T-helper 22 cell (primary cell): Measurements from ENCODE around the gene ACTA2.

Experiments
- DNase-seq: peaks from one replicate; pipeline ENCODE4 v3.0.0-alpha.2; 2020; ENCODE audit warnings: low read depth

The ACTA2 gene

DNA sequence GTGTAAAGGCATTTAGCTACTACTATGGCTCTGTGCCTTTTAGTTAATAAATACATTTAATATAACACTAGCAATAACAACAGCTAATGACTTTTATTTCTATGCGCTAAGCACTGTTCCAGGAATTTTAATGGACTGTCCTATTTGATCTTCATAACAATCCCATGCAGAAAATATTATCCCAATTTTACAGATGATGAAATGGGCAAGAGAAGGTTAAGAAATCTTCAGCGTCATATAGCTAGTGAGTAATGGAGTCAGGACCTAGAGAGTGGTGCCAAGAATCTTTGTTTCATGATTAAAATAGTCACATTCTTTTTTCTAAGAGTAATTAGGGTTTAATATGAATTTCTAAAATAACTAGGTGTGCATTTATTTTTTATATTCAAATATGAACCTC lies 32.4 kb downstream of the ACTA2 start:
- DNase-seq, result no peak

DNA sequence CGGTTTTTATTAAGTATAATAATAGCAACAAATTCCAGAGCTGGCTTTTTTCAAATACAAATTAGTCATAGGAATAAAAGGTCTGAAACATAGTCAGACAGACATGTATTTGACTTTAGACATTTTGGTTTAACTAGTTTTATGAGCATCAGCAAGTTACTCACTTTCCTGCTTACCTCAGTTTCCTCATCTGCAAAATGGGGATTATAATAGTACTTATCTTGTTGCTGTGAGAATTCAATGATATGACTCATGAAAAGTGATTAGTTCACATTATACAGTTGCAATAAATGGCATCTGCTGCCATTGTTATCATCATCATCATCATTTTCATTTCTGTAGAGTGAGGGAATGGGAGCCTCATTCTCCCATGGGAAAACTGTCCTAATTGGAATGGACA lies 33.5 kb downstream of the ACTA2 start:
- no peak for DNase-seq

DNA sequence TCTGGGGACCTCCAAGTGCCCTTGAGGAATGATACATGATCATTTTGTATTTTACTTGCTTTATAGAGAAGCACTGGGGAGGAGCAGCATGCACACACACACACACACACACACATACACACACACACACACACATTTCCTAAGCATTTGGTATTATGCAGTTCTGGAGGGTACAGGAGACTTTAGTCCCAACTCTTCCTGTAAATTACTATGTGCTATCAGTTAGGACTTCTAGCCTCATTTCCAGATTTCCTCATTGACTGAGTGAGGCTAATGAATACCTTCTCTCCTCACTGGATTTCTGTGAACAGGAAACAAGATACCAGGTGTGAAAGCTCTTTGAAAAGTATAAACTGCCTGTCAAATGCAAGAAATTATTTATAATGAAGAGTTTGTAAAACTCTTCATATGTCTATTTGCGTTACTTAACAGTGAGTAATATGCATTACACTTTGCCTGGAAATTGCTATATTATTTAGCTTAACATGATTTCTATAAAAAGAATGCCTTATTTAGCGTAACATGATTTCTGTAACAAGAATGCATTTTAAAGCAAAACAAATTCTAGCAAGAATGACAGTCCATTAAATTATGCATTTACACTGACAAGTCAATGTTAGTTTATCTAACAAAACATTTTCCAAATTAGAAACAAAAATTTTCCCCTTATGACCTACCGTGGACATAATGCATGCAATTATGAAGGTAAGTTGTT lies 34.2 kb downstream of the ACTA2 start:
- no peak for DNase-seq

DNA sequence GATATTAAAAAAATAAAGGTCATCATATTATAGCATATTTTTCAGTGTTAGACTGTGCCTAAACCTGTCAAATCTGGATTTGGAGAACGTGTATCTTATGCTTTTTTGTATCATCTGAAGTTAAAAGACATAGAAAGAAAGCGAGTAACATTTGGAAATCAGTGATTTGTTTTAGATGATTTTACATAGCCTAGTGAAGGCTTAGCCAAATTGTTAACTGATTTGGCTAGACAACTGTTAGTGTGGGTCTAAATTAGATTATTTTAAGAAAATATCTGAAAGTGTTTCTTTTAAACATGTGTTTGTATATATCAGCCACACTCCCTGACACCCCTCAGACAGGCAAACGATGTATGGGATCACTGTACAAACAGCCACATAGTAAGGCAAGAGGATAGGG lies 35.6 kb downstream of the ACTA2 start:
- no peak for DNase-seq

DNA sequence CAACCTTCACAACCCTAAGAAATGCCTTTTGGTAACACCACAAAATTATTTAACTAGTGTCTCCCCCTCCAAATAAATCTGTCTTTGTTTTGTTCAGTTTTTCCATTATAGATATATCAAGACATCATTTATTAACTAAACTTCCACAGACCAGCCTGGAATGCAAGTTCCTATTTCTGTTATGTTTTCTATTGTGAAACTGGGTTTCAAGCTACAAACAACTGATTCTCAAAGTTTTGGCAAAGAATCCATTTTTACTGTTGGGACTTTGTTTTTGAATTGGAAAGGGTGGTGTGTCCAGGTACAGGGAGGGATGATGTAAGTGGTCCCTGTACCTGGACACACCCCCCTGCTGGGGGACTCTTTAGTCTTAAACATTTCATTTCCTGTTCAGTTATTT lies 36.3 kb downstream of the ACTA2 start:
- DNase-seq, result no peak

DNA sequence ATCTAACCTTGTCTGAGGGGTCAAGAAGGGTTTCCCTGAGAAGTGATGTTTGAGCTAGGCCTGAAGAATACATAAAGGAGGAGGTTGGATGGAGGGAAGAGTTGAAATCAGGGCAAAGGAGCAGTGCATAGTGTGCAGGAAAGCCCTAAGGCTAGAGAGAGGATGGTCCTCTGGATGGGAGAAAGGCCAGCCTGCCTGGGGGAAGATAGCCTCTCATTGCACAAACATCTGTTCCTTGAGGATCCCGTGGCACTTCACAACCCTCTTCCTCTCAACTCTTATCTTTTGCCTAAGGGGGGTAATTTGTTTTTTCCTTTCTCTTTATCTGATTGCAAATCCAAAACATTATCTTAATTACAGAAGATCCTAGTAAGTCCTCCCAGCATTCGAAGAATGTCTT lies 36.8 kb downstream of the ACTA2 start:
- no peak for DNase-seq

DNA sequence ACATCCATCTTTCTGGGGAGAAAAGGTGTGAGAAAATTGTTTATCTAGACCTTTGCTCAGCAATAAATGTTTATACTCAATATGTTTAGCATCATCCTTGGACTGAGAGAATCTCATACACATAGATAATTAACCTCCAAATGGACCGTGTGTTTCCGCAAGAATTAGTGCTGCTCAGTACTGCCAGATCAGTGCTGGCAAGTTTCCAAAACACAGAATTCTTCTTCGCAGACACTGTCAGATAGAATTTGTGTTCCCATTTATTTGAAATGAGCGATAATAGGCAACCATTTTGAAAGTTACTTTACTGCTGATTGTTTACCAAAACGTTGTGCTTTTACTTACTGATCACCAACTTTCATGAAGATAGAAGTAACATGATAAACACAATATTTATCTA lies 38.8 kb downstream of the ACTA2 start:
- no peak for DNase-seq

DNA sequence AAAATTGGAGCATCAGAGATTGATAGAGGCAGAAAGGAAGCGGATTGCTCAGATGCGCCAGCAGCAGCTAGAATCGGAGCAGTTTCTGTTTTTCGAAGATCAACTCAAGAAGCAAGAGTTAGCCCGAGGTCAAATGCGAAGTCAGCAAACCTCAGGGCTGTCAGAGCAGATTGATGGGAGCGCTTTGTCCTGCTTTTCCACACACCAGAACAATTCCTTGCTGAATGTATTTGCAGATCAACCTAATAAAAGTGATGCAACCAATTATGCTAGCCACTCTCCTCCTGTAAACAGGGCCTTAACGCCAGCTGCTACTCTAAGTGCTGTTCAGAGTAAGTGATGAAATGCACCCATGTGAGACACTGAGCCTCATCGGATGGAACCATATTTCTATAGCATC lies 39.4 kb downstream of the ACTA2 start:
- no peak for DNase-seq

DNA sequence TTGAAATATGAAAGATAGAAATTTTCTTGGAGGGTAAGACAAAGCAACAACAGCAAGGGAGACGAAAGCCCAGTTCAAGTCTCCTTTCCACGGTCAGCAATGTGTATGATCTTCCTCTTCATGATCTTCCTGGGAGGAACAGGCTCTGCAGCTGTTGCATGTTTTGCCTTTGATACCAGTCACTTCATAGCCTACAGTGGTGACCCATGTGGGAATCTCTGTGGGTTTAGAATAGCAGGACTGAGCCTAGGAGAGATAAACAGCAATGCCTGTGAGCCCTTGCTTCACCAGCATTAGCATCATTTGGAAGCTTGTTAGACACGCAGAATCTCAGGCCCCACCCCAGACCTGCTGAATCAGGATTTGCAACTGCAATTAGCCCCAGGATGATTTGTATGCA lies 40.7 kb downstream of the ACTA2 start:
- no peak for DNase-seq

DNA sequence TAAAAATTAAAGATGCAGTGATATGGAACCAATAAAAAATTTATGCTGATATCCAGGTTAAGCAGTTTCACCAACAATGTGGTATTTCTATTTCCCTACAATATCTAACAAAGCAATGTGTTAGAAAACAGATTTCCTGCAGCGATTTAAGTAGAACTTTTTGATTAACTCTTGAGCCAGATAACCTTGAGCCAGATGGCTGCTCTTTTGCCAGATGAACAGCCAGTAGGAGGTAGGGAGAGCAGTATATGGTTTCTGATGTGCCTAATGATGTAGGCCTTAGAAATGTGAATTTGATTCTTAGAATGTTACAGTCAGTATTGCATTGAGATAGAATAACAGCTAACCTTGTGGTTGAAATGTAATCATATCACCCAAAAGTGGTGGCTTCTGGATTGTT lies 41.5 kb downstream of the ACTA2 start:
- DNase-seq, result no peak

DNA sequence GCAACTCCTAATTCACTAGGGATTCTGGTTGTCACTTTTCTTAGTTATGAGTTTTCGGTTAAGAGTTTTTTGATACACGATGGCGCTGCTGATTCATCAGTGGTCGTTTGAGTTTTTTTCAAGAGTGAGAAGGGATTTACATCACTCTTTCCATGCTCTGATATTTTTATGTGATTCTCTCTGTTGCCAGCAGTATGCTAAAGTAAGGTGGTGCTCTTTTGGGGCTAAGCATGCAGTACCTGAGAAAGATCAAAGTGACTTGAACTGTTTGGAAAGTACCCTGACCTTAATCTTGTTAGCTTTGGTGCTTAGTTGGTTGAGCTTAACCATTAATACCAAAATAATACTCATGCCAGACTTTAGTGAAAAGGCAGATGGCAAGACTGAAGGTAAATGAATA lies 44.4 kb downstream of the ACTA2 start:
- DNase-seq, result no peak

DNA sequence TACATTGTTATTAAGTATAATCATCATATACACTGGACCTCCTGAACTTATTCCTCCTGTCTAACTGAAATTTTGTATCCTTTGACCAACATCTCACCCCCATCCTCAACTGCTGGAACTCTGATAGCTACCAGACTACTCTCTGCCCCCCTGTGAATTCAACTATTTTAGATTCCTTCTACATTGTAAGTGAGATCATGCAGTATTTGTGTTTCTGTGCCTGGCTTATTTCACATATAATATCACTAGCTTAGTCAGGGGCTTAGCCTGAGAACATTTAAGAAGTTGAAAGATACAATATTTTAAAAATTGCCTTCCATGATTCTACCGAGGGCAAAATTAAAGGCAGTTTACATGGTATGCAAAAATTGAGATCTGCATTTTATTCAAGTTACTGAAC lies 45.7 kb downstream of the ACTA2 start:
- DNase-seq, result no peak

DNA sequence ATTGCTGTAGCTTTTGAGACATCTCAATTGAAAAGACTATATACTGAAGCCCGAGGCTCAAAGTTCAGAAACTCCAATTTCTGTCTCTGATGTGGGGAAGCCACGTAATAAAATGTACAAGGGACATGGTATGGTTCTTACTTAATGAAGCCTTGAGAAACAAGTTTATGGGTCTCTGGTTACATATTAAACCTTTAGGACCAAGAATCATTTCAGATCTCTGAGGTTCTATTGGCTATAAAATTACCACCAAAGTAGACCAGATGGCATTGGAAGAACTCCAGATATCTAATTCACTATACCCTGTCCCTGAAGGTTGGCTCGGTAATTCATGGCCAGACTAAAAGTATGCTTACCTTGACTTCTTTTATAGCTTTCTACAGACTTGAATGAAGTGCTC lies 48.9 kb downstream of the ACTA2 start:
- DNase-seq, result no peak

DNA sequence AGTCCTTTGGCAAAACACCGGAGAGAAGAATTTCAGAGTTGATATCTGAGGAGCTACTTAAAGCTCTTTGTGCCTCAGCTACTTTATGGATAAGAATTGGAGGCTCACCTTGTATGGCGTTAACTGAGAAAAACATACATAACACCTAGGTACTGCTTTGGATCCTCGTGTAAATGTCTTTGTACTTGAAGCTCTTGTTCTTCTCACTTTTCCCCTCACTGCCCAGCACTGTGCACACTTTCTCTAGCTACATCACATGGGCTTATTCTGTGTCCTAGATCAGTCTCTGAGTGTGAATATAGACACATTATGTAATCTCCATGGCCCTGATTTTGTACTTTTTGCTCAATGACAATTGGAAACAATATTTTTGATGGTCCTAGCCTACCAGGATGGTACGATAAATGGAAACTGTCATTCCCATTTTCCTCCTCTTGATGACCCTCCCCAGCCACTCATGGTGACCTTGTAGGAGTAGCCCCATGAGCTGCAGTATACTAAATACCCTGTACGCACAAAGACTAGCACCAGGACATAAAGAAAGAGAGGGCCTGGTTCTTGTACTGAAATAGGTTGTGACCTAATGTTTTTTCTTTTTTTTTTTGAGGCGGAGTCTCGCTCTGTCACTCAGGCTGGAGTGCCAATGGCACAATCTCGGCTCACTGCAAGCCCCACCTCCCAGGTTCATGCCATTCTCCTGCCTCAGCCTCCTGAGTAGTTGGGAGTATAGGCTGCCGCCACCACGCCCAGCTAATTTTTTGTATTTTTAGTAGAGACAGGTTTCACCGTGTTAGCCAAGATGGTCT lies 50.4 kb downstream of the ACTA2 start:
- DNase-seq, result no peak

DNA sequence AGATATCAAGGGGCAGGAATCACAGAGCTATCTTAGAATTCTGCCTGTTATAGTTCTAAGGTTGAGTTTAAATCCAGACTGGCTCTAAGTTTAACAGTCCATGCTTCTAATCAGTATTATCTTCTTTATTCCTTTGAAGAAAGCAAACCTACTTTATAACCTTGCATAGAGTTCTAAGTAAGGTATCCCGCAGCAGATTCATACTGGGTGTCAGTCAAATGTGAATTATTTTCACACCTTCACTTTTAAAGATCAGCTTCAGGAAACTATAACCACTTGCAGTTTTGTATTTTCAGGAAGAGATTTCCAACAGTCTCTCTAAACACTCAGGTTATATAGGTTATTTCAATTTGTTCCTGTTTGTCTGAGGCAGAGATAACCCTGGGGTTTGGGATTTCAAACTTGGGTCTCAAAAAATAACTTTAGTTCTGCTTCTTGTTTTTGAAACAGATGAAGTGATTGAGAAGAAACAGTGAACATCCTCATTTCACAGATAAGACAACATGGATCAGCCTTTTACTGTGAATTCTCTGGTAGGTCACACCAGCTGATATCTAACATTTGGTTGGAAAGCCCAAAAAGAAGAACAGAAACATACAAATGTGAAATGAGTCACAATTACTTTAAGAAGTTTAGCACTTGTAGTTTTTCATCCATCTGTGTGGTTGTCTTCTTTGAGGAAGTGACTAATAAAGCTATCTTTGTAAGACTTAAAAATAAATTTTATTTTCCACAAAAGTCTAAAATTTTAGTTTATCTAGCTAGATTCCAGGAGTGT lies 51.2 kb downstream of the ACTA2 start:
- DNase-seq, result no peak

DNA sequence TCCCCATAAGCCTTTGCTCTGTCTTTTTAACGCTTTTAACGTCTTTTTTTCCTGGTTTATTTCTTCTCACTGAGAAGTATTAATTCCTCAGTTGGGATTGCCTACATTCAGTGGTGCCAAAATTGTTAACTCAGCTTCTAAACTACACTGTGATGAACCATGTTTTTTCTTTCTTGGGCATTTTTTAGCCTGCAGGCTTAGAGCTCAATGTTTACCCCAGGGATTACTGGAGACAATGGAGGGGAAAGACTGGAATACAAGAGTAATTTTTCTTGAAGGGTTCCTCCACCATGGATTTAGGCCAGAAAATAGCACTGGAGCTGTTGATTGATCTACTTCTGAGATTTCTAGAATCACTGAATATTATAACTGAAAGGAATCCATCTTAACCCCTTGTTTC lies 52.7 kb downstream of the ACTA2 start:
- DNase-seq, result no peak

DNA sequence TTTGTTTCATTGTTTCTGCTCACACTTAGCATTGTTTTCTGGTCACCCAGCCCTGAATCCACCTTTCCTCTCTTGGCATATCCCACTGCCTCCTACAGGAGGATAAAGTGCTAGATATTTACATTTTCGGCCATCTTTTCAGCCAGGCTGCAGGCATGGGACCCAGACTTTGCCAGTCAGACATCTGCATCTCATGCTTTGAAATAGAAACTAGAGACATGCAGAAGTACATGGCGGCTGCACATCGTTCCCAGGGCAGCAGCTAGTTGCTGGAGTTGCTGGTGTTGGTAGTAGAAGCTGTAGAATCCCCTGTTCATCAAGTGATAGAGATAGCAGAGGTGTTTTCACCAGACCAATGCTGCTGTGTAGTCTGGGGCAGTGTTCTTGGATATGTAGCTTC lies 53.8 kb downstream of the ACTA2 start:
- DNase-seq, result no peak

DNA sequence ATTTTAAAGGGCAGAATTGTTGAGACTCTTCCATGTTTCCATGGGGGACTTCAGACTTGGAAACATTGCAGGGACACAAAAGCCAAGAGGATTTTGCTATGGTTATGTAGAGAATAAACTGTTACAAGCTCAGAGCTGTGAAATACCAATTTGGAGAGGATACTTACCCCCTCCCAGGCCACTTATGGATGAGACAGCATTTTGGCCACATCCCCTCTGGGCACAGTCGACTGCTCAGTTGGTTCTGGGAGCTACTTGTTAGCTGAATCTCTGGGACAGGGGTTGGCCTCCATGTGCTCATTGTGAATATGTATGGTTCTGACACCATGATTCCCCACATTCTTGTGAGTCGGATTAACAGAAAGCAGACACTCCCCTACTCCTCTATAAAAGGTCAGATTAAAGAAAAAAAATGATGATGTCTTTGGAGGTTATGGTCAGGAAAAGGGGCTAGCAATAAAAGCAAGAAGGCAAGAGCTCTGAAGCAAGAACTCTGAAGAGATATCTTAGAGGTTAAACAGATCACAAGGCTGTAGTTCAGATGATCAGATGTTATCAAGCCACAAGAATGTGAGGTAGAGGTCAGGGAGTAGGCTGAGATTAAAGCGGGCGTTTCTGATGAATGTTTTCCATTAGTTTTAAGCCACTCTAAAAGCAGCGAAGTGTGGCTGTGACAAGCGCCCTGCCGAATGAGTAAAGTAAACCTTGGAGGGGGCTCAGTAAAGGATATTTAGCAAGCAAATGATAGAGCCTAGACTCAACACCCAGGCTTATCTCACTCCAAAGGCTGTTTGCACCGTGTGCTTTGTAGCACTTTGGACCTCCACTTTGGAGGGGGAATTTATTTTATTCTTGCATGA lies 55.3 kb downstream of the ACTA2 start:
- DNase-seq, result no peak

DNA sequence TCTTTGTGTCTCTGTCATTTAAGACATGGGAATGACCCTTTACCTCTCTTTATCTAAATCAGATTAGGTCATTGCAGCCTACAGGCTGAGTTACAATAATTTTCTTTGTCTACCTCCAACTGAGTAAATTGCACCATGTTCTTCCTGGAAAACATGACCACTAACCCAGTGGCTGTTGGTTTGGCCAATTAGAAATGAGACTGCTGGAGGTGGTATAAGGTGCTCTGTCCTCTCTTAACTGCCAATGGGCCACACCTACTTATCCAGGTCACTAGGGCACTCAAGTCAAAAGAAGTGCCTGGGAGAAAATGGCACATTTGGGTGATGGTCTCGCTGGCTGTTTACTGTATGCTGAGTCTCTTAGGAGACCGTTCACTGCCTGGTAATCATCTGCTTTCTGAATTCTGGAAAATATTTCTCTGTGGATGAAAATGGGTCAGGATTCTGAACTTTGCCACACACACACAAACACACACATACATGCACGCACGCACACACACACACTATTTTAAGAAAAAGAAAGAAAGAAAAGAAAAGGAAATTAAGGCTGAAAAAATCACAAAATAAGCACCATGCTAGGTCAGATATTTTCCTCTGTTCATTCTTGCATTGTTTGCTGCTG lies 56.1 kb downstream of the ACTA2 start:
- DNase-seq, result no peak

DNA sequence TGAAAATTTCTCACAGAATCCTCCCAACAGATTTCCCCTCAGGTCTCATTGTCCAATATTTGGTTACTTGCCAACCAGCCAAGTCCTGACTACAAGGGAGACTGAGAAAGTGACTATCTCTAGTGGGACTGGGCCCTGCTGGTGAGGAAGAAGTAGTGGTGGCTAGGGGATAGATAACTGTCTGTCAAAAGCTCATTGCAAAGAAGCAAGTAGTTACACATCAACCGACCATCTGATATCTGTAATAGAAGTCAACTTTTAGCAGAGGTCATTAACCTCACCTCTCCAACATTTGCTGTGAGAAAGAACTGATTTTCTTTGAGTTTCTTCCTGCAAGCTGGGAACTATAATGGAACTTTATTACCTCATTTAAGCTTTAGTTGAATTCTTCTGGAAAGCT lies 57.3 kb downstream of the ACTA2 start:
- no peak for DNase-seq

DNA sequence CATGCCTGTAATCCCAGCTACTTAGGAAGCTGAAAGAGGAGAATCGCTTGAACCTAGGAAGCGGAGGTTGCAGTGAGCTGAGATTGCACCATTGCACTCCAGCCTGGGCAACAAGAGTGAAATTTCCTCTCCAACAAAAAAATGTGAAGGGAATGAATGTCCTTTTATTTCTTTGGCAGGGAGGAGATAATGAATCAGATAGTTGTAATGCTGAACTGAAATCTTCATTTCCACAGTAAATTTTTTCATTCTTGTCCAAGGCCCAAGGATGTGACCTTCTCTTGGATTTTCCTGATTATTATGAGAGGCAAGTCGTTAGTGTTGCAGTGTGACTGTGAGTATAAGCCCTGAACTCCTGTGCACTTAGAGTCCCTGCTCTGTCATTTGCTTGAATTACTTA lies 59.0 kb downstream of the ACTA2 start:
- no peak for DNase-seq
